Right lobe of liver (tissue), 4 donors: ENCODE results near the gene RPL31.

Source experiments
- POLR2A ChIP-seq: fragments of 450-650 bp; IDR thresholded peaks from one replicate; pipeline ENCODE4 v1.6.1; 2017; ENCODE audit warnings: antibody characterized with exemption, mild to moderate bottlenecking
- TF ChIP-seq, protein P1 (sequence below), 4 donors: fragments of 200-600 bp in 3 of 4; fragments of 450-650 bp in 1 of 4; IDR thresholded peaks; one replicate each; pipeline versions ENCODE4 v1.5.1 to v1.8.0; 2016 to 2022; ENCODE audit warnings: antibody characterized with exemption in 4 of 4, mild to moderate bottlenecking in 2 of 4
- donor health status: DM: no; HTN: no; CAD: no.
- donor health status: DM: no; HTN: no; CAD: no.
- donor health status: DM: no; HTN: yes; CAD: no.

DNA sequence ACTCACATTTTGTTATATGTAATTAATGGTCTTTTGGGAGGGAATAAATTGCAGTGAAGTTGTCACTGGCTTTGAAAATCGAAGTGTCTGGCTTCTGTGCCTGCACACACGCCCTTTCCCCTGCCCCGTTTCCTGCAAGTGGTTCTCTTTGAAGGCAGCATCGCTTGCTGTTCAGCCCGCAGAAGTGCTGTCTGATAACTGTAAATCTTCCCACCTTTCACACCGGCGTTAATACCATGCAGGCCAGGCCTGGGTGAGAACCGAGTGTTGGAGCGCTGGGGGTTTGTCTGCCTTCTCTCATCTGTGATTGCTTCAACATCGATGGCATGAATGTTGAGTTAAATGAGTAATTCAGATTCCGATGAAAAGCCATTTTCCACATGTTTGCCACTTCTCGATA lies 37.9 kb upstream of the RPL31 start:
- TF ChIP-seq, protein P1, sequence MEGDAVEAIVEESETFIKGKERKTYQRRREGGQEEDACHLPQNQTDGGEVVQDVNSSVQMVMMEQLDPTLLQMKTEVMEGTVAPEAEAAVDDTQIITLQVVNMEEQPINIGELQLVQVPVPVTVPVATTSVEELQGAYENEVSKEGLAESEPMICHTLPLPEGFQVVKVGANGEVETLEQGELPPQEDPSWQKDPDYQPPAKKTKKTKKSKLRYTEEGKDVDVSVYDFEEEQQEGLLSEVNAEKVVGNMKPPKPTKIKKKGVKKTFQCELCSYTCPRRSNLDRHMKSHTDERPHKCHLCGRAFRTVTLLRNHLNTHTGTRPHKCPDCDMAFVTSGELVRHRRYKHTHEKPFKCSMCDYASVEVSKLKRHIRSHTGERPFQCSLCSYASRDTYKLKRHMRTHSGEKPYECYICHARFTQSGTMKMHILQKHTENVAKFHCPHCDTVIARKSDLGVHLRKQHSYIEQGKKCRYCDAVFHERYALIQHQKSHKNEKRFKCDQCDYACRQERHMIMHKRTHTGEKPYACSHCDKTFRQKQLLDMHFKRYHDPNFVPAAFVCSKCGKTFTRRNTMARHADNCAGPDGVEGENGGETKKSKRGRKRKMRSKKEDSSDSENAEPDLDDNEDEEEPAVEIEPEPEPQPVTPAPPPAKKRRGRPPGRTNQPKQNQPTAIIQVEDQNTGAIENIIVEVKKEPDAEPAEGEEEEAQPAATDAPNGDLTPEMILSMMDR (IDR thresholded peaks at IDR 0.05): no peak
- TF ChIP-seq POLR2A: no peak
